A673 (cell line): ENCODE results near the gene ARL3.

Experiments used
- CTCF ChIP-seq: fragments of 300-800, 200-600 bp; sonication (generic); conservative IDR thresholded peaks from 2 replicates; pipeline ENCODE4 v1.5.1; 2017; ENCODE audit warnings: low read depth, mild to moderate bottlenecking, antibody characterized with exemption, low read length, moderate library complexity, mixed read lengths
- EZH2 ChIP-seq: fragments of 200-600 bp; sonication (generic); IDR thresholded peaks from 2 replicates; pipeline ENCODE4 v1.6.1; 2017; ENCODE audit warnings: borderline replicate concordance, low read depth, mild to moderate bottlenecking, mixed read lengths, antibody characterized with exemption, low read length; ENCODE audit not compliant: poor library complexity, severe bottlenecking

GRCh38 chr10:102752266-102752930, 38.2 kb upstream of the ARL3 start:
- TF ChIP-seq CTCF (no peak), EZH2 (no peak)
